Measurements from ENCODE around the gene HAUS6.
"Not testable (repeated sequence)": the region's sequence is repeated elsewhere in the genome, so short reads cannot be mapped to it uniquely, and the experiment has no call there.

HAUS6 gene

DNA sequence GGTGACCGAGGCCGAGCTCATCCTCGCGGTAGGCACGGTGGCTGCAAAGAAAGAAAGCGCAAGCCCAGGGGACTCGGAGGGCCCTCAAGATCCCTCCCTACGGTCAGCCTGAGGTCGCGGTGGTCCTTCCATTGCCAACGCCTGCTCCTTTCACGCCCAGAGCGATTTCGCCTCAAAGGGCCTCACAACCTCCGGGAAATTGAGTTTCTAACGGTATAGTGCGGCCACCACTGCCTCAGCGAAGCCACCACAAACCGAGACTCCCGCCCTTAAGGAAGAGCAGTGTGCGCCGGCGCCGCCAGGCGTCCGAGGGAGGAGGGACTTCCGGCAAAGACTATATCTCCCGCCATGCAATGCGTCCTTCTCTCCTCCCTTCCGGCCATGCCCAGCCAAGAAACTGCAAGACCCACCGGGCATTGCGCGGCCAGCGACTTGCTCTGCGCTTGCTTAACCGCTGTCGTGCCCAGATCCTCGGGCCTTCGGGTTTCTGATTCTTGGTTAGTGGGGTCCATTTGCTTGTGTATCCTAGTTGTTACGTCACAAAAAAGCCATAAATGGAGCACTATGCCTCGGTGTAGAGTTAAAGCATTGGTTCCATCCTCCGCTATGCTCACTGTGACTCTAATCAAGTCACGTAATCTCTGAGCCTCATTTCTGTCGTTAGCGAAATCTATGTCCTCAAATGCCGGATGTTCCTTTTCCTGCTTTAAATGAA lies at the start of gene HAUS6:
Gene HAUS6, minus strand, starts transcription at position 274 of the 715 bp plus-strand sequence. Its CDS starts 253 bp downstream, at position 21.
- FAIRE-seq = peak; percentile 93

DNA sequence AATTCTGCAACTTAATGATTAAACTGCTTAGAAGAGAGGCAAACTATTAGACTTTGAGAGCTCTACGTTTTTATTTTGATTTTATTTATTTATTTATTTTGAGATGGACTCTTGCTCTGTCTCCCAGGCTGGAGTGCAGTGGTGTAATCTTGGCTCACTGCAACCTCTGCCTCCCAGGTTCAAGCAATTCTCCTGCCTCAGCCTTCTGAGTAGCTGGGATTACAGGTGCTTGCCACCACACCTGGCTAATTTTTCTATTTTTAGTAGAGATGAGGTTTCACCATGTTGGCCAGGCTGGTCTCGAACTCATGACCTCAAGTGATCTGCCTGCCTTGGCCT lies 49.4 kb upstream of the HAUS6 start:
- not testable (repeated sequence) for FAIRE-seq

DNA sequence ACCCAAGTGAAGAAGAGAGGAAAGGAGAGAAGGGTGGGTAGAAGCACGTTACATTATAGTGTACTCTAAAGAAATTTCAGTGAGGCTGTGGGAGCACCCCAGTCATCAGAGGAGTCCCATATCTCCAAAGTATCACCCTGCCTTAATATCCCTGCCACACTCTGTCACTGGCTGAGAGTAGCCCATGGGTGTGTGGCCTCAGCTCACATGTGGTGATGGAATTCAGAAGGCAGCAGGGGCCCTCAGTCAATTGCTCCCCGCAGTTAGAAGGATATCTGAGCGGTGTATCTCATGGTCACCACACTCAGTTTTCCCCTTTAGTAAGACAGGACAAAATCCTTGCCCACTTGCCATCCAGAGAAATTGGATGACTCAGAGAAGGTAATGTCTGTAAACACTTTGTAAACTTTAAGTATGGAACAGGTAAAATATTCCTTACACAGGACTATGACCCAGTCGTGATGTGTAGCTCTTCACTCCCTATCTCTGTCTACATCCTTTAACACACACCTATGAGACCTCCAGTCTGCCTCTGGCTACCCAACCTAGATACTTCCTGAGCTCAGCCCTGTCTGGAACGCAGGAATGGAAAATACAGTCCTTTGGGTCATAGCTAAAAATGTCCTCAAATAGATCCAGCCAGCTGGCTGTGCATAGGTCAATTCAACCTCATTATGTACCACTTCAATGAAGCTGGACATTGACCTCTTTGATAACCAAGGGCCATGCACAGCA lies 48.9 kb upstream of the HAUS6 start:
- no peak for FAIRE-seq

- no peak for FAIRE-seq
Observed at GRCh38 chr9:19149230-19149629, 46.5 kb upstream of the HAUS6 start.

DNA sequence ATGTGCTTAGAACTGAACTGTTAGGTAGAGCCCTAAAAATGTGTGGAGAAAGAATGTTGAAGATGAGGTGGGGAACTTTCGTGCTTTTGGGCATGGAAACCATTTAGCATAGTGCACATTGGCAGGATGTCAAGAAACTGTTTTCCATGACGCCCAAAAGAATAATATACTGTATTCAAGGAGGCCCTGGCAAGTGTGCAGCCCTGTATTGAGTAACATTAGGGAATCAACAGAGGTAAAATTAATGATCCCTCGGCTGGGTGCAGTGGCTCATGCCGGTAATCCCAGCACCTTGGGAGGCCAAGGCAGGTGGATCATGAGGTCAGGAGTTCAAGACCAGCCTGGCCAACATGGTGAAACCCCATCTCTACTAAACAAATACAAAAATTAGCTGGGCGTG lies 45.5 kb upstream of the HAUS6 start:
- FAIRE-seq = no peak

GRCh38 chr9:19146441-19147024 lies 43.8 kb upstream of the HAUS6 start:
- FAIRE-seq = no peak

DNA sequence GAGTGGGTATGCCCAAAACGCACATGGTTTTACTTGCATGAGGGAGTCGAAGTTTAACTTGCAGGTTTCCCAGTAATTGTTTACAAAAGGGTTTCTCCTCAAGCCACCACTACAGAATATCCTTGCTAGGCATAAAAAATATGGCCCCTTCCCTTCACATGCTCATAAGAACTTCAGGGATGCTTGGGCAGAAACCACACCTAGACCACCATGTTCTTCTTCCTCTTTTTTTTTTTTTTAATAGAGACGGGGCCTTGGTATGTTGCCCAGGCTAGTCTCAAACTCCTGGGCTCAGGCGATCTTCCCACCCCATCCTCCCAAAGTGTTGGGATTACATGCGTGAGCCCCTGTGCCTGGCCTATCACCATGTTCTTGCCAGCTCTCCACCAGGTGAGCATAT lies 43.2 kb upstream of the HAUS6 start:
- no peak for FAIRE-seq

GRCh38 chr9:19140259-19140658 lies 37.6 kb upstream of the HAUS6 start:
- FAIRE-seq = no peak

GRCh38 chr9:19138084-19138483 lies 35.4 kb upstream of the HAUS6 start:
- FAIRE-seq = no peak

DNA sequence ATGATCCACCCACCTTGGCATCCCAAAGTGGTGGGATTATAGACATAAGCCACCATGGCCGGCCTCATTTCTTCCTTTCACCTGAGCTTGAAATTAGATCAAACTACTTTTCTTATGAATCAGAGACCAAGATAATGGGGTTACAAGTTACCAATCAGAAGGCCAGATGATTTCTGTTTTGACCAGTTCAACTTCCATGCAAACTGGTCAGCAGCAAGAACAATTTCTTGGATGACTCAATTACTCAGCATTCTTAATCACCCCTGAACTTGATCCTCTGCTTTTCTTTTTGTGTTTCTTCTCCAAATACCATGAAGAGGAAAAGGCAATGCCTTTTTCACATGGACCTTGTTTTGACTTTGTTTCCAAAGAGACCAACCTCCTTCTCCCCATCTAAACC lies 34.6 kb upstream of the HAUS6 start:
- FAIRE-seq = no peak

DNA sequence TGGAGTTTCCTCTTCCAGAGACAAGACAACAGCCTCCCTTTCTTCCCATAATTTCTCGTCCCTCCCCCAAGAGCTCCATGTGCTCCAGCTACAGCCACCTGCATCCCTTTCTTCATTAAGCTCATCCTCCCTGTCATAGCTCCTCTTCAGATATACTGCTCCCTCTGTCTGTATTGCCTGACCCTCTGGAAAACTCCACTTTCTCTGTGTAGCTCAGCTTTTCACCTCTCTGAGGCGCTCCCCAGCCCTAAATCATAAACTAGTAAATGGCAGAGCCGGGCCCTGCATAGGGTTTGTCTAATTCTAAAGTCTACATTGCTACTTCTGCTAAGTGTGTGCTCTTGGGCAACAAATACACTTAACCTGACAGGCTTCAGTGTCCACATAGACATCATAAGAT lies 33.4 kb upstream of the HAUS6 start:
- FAIRE-seq = no peak

DNA sequence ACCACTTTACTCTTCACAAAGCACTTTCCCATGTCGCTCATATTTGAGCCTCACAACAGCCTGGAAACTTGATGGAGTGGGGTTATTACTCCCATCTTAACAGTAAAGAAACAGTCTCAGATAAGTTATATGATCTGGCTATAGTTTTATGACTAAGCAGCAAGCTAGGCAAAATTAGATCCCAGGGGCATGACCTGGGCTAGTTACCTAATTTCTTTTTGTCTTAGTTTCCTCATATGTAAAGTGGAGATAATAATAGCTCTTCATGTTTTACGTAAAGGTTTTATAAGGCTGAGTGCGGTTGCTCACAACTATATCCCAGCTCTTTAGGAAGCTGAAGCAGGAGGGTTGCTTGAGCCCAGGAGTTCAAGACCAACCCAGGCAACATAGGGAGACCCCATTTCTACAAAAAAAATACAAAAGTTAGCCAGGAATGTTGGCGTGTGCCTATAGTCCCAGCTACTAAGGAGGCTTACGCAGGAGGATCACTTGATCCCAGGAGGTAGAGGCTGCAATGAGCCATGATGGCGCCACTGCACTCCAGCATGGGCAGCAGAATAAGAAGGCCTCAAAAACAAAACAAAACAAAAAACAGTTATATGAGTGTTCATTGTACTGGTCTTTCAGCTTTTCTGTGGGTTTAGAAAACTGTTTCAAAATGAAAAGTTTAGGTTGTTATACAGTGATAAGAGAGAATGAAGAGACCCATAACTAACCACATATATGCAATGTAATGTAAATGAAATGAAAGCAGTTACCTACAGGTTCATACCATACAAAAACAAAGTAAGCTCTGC lies 31.0 kb upstream of the HAUS6 start:
- no peak for FAIRE-seq

GRCh38 chr9:19130436-19130835 lies 27.7 kb upstream of the HAUS6 start:
- no peak for FAIRE-seq

- no peak for FAIRE-seq
Observed at GRCh38 chr9:19127871-19128500, 25.3 kb upstream of the HAUS6 start.

GRCh38 chr9:19124430-19124793 lies 21.7 kb upstream of the HAUS6 start:
- no peak for FAIRE-seq

DNA sequence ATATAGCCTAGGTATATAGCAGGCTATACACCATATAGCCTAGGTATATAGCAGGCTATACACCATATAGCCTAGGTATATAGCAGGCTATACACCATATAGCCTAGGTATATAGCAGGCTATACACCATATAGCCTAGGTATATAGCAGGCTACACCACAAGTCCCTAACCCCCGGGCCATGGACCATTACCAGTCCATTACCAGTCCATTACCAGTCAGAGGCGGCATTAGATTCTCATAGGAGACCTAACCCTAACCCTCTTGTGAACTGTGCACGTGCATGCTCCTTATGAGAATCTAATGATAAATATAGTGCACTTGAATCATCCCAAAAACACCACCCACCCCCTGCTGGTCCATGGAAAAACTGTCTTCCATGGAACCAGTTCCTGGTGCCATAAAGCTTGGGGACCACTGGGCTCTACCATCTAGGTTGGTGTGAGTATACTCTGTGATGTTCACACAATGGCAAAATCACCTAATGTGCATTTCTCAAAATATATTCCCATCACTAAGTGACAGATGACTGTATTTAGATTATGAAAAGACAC lies 19.9 kb upstream of the HAUS6 start:
- FAIRE-seq = no peak

DNA sequence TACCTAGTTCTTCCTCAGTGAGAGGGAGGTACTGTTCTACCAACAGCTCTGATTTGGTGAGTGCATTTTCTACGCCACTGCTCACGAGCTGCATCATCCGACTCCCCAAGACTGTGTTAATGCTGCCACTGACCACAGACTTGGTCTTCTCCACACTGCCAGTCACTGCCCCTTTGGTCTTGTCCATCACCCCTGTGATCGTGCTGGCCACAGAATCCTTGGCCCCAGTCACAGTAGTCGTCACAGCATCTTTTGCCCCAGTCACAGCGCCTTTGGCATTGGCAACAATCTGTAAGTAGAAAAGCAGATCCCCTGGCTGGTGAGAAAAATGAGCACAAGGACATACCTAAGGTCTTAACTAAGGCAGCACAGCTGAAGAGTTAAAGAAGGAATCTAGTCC lies 18.2 kb upstream of the HAUS6 start:
- no peak for FAIRE-seq

DNA sequence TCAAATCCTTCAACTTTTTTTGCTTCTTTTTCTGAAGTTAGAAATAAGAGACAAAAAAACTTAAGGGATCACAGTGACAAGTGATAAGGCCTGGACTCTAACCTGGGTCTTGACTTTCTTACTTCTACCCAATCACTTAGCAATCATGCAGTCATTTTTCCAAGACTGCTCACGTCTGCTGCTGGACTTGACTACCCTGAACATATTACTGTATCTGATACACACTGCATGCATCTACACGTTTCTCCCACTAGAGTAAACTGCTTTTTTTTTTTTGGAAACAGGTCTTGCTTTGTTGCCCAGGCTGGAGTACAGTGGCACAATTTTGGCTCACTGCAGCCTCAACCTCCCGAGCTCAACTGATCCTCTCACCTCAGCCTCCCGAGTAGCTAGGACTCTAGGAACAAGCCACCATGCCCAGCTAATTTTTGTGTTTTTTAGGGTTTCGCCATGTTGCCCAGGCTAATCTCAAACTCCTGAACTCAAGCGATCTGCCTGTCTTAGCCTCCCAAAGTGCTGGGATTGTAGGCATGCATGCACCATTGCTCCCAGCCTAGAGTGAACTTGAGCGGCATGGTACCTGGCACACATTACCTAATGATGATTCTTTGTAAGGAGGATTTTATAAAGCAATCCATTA lies 17.2 kb upstream of the HAUS6 start:
- no peak for FAIRE-seq

GRCh38 chr9:19119246-19119645 lies 16.5 kb upstream of the HAUS6 start:
- FAIRE-seq = no peak

DNA sequence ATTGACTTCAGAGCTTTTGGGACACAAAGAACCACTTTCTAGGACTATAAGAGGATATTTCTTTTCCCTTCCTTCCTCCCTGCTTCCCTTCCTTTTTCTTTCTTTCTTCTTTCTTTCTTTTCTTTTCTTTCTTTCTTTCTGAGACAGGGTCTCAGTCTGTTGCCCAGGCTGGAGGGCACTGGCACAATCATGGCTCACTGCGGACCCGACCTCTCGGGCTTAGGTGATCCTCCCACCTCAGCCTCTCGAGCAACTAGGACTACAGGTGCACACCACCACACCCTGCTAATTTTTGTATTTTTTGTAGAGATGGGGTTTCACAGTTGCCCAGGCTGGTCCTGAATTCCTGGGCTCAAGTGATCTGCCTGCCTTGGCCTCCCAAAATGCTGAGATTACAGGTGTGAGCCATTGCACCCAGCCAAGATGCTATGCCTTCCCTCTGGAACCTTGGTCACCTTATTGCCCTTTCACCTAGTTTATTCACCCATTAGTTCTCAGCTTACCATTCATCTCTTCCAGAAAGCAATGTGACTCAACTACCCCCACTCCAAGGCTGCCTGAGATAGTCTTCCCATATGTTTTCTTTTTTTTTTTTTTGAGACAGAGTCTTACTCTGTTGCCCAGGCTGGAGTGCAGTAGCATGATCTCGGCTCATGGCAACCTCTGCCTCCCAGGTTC lies 14.5 kb upstream of the HAUS6 start:
- no peak for FAIRE-seq

DNA sequence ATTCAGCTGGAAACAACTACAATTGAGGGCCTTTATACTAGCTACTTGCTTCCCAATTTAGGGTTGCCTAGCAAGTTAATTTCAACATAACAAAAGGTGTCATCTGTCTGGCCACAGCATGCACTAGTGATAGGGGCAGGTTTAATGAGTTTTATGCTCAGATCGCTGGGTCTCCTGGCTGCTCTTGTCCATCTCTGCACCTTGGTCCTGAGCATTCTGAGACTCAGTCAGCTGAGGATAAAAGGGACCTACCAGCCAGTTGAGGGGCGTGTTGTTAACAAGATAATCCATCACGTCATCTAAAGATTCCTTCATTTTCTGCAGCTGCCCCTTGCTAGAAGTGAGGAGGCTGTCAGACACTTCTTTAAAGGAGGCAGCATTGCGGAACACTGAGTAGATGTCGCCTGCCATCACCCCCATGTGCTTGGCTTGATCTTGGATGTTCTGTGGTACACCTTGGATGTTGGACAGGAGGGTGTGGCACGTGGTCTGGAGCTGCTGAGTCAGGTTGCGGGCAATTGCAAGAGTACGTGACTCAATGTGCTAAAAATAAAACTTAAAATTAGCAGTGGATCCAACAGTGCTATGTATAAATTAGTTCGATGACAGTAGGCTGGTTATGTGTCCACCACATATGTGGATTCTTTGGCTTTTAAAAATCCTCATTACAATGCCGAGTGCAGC lies 13.5 kb upstream of the HAUS6 start:
- no peak for FAIRE-seq
